ENCODE data around the gene CAMSAP1.

Gene CAMSAP1

GRCh38 chr9:135770203-135770535, 137.2 kb downstream of the CAMSAP1 start:
- DNase-seq, result no peak

- DNase-seq, result no peak
These were observed 137.7 kb downstream of the CAMSAP1 start for GRCh38 chr9:135769489-135770202.

- no peak for DNase-seq
These were observed 138.7 kb downstream of the CAMSAP1 start for GRCh38 chr9:135768516-135769218.

GRCh38 chr9:135766707-135767106, 140.6 kb downstream of the CAMSAP1 start:
- no peak for DNase-seq

- no peak for DNase-seq
These were observed 141.1 kb downstream of the CAMSAP1 start for GRCh38 chr9:135766251-135766650.

- no peak for DNase-seq
These were observed 141.9 kb downstream of the CAMSAP1 start for GRCh38 chr9:135765416-135765815.

GRCh38 chr9:135764731-135765130, 142.6 kb downstream of the CAMSAP1 start:
- no peak for DNase-seq

GRCh38 chr9:135763716-135764446, 143.5 kb downstream of the CAMSAP1 start:
- DNase-seq, result no peak

- DNase-seq, result no peak
These were observed 144.4 kb downstream of the CAMSAP1 start for GRCh38 chr9:135762921-135763320.

GRCh38 chr9:135761845-135762168, 145.5 kb downstream of the CAMSAP1 start:
- DNase-seq, result no peak

- DNase-seq, result no peak
These were observed 146.0 kb downstream of the CAMSAP1 start for GRCh38 chr9:135761150-135761844.

- no peak for DNase-seq
These were observed 146.9 kb downstream of the CAMSAP1 start for GRCh38 chr9:135760465-135760864.

GRCh38 chr9:135759676-135760300, 147.6 kb downstream of the CAMSAP1 start:
- no peak for DNase-seq

GRCh38 chr9:135758870-135759269, 148.5 kb downstream of the CAMSAP1 start:
- DNase-seq, result no peak
